ENCODE results near the gene P2RX5. TPM values are rescaled to one million over a fixed set of nuclear protein-coding genes. Genes with fewer than 3 reads are reported as not detected.
A peak's percentile ranks its signal among the peaks of the same experiment; 100 is the strongest.
"Not testable (repeated sequence)": the region's sequence is repeated elsewhere in the genome, so short reads cannot be mapped to it uniquely, and the experiment has no call there.

Gene P2RX5
- total RNA-seq, 1 donor from 2014 or later, result 0.53 TPM

- no peaks in the 10 kb centered on the region for H3K36me3 ChIP-seq (ENCODE audit: control insufficient read depth, insufficient read depth, low read length)
- DNase-seq (ENCODE audit: low read depth) (no peak), FAIRE-seq (peak; percentile 92)
- no peaks in the 10 kb centered on the region for H3K27me3 ChIP-seq (ENCODE audit: control insufficient read depth, insufficient read depth, low read length)
- no peak for TF ChIP-seq CTCF (IDR thresholded peaks at IDR 0.05; ENCODE audit: insufficient read depth, low read length, severe bottlenecking)
- no peak overlapping the region for H3K4me3 ChIP-seq (ENCODE audit: low read depth, low read length)
Observed at GRCh38 chr17:3704931-3705717, 9.2 kb upstream of the P2RX5 start.

GRCh38 chr17:3702041-3702539 is 6.1 kb upstream of the P2RX5 start:
- FAIRE-seq; DNase-seq (ENCODE audit: low read depth); H3K36me3 ChIP-seq (ENCODE audit: control insufficient read depth, insufficient read depth, low read length): not testable (repeated sequence)

GRCh38 chr17:3699951-3700350 is 4.0 kb upstream of the P2RX5 start:
- Histone ChIP-seq H3K27me3 (ENCODE audit: control insufficient read depth, insufficient read depth, low read length) (no peaks in the 10 kb centered on the region), H3K36me3 (ENCODE audit: control insufficient read depth, insufficient read depth, low read length) (no peaks in the 10 kb centered on the region), H3K4me3 (ENCODE audit: low read depth, low read length) (no peak overlapping the region)
- DNase-seq (ENCODE audit: low read depth), result no peak
- no peak for TF ChIP-seq CTCF (IDR thresholded peaks at IDR 0.05; ENCODE audit: insufficient read depth, low read length, severe bottlenecking)
- no peak for FAIRE-seq

More at GRCh38 chr17:3702041-3702539, 6.1 kb upstream of the P2RX5 start:
- not testable (repeated sequence) for H3K27me3 ChIP-seq (ENCODE audit: control insufficient read depth, insufficient read depth, low read length); H3K4me3 ChIP-seq (ENCODE audit: low read depth, low read length)

- FAIRE-seq, result no peak
- TF ChIP-seq CTCF (IDR thresholded peaks at IDR 0.05; ENCODE audit: insufficient read depth, low read length, severe bottlenecking), result no peak
- no peak for DNase-seq (ENCODE audit: low read depth)
- H3K4me3 ChIP-seq (ENCODE audit: low read depth, low read length), result no peak overlapping the region
- no peaks in the 10 kb centered on the region for H3K36me3 ChIP-seq (ENCODE audit: control insufficient read depth, insufficient read depth, low read length)
- no peaks in the 10 kb centered on the region for H3K27me3 ChIP-seq (ENCODE audit: control insufficient read depth, insufficient read depth, low read length)
Observed at GRCh38 chr17:3698139-3698538, 2.2 kb upstream of the P2RX5 start.

GRCh38 chr17:3697103-3697476 is 1.1 kb upstream of the P2RX5 start:
- no peak for TF ChIP-seq CTCF (IDR thresholded peaks at IDR 0.05; ENCODE audit: insufficient read depth, low read length, severe bottlenecking)
- H3K4me3 ChIP-seq (ENCODE audit: low read depth, low read length), result no peak overlapping the region
- DNase-seq (ENCODE audit: low read depth), result no peak
- FAIRE-seq, result no peak
- H3K27me3 ChIP-seq (ENCODE audit: control insufficient read depth, insufficient read depth, low read length), result no peaks in the 10 kb centered on the region
- no peaks in the 10 kb centered on the region for H3K36me3 ChIP-seq (ENCODE audit: control insufficient read depth, insufficient read depth, low read length)

GRCh38 chr17:3695129-3695722 is 729 bp downstream of the P2RX5 start:
- FAIRE-seq (no peak), DNase-seq (ENCODE audit: low read depth) (no peak)
- Histone ChIP-seq H3K4me3 (ENCODE audit: low read depth, low read length) (peak overlapping the region; percentile 40), H3K36me3 (ENCODE audit: control insufficient read depth, insufficient read depth, low read length) (no peaks in the 10 kb centered on the region), H3K27me3 (ENCODE audit: control insufficient read depth, insufficient read depth, low read length) (no peaks in the 10 kb centered on the region)
- TF ChIP-seq CTCF (IDR thresholded peaks at IDR 0.05; ENCODE audit: insufficient read depth, low read length, severe bottlenecking), result no peak

Data from bronchial epithelial cell (primary cell).